T-helper 2 cell treated with Interferon-gamma antibody and Interleukin-4, amounts not matched to agents 100 ng/mL and 5 ng/mL, for 36 hours (primary cell): ENCODE results near the gene TMEM121. TPM values are rescaled to one million over a fixed set of nuclear protein-coding genes. Genes with fewer than 3 reads are reported as not detected.

ENCODE experiments used
- intact Hi-C: fragments of 100-400 bp; cut with micrococcal nuclease; formaldehyde crosslinking; loops from one replicate; pipeline ENCODE4 v1.15.1; 2023
- total RNA-seq: library from RNA; stranded (reverse); gene quantifications from 2 replicates; pipeline ENCODE4 v1.2.3, GENCODE V29; 2022

TMEM121 gene
- total RNA-seq = 4.1 and 4.6 TPM in 2 replicates

GRCh38 chr14:105525861-105526775 is at the start of gene TMEM121:
TSS of gene TMEM121 (plus strand) at chr14:105526583. CDS start at chr14:105528835, 2,252 bp downstream.
- intact Hi-C loops = loop anchor here (2.0 kb wide), 1 partner anchor 77 kb away; no protein-coding TSS in a partner anchor

- intact Hi-C loops = no loop called here
Observed at GRCh38 chr14:105476831-105477659, 49.3 kb upstream of the TMEM121 start.

- intact Hi-C loops = no loop called here
Observed at GRCh38 chr14:105477660-105478397, 48.6 kb upstream of the TMEM121 start.

DNA sequence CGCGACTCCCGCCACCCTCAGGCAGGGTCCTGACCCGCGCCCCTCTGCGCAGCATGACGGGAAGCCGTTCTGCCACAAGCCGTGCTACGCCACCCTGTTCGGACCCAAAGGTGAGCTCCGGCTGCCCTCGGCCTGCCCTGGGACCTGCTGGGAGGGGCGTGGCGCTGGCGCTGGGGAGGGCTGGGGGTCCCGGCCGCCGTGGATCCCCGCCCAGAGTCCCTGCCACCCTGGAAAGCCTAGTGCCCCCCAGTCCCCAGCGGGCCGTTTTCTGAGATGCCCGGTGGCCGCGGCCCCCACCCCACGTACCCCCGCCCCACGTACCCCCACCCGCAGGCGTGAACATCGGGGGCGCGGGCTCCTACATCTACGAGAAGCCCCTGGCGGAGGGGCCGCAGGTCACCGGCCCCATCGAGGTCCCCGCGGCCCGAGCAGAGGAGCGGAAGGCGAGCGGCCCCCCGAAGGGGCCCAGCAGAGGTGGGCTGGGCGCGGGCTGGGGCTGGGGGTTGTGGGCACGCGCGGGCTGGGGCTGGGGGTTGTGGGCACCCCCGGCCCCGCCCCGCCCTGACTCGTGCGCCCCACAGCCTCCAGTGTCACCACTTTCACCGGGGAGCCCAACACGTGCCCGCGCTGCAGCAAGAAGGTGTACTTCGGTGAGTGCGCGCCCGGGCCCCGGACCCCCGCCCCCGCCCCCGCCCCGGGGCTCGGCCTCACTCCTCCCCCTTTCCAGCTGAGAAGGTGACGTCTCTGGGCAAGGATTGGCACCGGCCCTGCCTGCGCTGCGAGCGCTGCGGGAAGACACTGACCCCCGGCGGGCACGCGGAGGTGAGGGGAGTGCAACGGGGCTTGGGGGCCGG is 47.8 kb upstream of the TMEM121 start:
- intact Hi-C loops = no loop called here

- intact Hi-C loops = loop anchor here (10.0 kb wide), 1 partner anchor 415 kb away; the partner anchor contains the start of gene GPR132
Observed at GRCh38 chr14:105479431-105480158, 46.8 kb upstream of the TMEM121 start.

GRCh38 chr14:105480199-105480746 is 46.1 kb upstream of the TMEM121 start:
- intact Hi-C loops = loop anchor here (10.0 kb wide), 1 partner anchor 415 kb away; the partner anchor contains the start of gene GPR132

DNA sequence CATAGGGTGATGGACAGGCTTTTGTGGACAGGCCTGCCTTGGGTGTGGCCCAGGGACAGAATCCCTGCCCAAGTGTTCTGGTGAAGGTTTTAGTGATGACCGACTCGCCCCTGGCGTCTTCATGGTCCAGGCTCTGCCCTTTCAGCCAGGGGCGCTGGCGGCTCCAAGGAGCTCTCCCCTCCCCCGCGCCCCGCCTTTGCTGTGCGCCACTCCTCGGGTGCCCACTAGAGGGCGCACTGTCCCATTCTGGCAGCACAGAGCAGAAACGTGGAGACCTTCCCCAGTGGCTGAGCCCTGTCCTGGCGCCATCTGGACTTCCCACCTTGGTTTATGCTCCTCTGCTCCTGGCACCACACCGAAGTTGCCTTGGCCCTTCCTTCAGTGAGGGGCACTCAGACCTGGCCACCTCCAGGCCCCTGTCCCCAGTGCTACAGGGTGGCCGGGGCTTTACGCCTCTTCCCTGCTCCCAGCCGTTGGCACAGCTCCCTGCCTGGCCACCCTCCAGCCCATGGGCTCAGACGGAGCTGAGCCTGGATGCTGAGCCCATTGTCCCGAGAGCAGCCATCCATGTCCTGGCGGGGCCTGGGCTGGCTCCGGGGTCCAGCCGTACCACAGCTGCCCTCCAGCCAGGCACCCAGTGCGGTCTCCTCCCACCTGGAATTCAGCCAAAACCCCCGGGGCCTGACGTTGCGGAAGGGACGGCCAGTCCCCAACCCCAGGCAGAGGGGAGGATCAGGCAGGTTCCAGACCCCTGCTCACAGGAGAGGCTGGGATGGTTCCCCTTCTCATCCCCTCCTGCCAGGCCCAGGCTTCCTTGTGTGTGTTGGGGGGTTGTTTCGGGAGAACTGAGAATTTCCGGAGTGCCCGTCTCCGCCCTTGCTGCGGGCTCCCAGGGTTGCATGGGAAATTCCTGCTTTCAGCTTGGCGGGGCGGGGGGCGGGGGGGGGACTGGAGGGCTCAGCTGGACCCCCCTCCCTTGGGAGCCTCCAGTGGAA is 45.3 kb upstream of the TMEM121 start:
- intact Hi-C loops = loop anchor here (1.0 to 10.0 kb wide), 2 partner anchors 9 to 416 kb away; partner anchors contain the start of gene GPR132

- intact Hi-C loops = loop anchor here (1.0 to 10.0 kb wide), 2 partner anchors 8 to 417 kb away; partner anchors contain the start of gene GPR132
Observed at GRCh38 chr14:105481886-105482457, 44.4 kb upstream of the TMEM121 start.

GRCh38 chr14:105482486-105483110 is 43.8 kb upstream of the TMEM121 start:
- intact Hi-C loops = loop anchor here (10.0 kb wide), 1 partner anchor 418 kb away; the partner anchor contains the start of gene GPR132

- intact Hi-C loops = loop anchor here (10.0 kb wide), 1 partner anchor 419 kb away; the partner anchor contains the start of gene GPR132
Observed at GRCh38 chr14:105483300-105484068, 42.9 kb upstream of the TMEM121 start.

DNA sequence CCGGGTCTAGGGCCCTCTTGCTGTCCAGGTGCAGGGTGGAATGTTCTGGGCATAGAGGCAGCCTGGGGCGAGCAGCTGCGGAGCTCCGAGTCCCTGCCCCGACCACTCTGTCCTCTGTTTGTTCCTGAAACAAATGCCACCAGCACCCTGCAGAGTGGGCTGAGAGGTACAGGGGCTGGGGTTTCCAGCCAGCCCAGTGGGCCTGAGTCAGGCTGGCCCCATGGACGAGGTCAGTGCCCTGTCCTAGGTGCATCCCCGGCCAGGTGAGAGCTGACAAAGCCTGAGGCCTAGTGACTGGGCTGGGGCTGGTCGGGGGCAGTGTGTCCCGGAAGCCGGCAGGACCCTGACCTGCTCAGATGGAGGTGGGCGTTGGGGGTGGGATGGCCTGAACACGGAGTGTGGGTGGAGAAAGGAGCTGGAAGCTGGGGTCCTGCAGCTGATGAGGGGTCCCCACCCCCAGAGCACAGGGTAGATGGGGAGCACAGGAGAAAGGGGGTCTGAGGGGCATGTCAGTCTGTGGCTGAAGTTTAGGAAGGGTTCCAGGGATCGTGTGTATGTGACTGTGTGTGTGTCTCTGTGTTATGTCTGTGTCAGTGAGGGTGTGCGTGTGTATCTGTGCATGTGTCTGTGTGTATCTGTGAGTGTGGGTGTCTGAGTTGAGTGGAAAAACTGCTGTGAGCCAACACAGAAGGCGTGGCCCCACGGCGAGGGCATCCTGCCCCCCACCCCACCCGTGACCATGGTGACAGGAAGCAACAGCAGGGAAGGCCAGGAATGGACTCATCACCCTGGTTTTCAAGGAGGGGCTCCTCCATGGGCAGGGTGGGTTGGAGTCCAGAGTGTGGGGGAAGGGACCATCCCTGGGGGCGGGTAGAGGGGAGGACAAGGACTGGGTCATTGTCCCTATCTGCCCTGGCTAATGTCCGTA is 42.0 kb upstream of the TMEM121 start:
- intact Hi-C loops = loop anchor here (10.0 kb wide), 1 partner anchor 420 kb away; the partner anchor contains the start of gene GPR132

GRCh38 chr14:105484997-105485393 is 41.4 kb upstream of the TMEM121 start:
- intact Hi-C loops = loop anchor here (10.0 kb wide), 1 partner anchor 420 kb away; the partner anchor contains the start of gene GPR132

DNA sequence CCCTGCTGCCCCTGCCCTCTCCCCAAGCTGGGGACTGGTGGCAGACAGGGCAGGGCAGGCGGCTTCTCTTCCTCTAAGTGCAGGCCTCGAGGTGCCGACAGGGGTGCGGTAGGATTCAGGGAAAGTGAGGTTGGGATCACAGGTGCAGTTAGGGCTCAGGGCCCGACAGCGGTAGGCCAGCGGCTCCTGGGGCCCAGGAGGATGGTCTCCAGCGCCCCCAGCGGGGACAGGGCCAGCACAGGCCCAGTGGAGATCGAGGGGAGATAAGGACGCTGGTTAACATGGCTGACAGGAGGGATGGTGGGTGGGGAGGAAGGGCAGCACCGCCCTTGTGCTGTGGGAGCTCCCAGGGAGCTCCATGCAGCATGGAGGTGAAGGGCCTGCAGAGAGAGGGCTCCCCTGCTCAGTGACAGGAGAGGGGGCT is 40.6 kb upstream of the TMEM121 start:
- intact Hi-C loops = loop anchor here (10.0 kb wide), 1 partner anchor 421 kb away; the partner anchor contains the start of gene GPR132

- intact Hi-C loops = loop anchor here (10.0 kb wide), 1 partner anchor 422 kb away; the partner anchor contains the start of gene GPR132
Observed at GRCh38 chr14:105486163-105486973, 40.0 kb upstream of the TMEM121 start, which contains the start of gene CRIP1. TSS of gene CRIP1 (plus strand) at chr14:105486886. CDS start at chr14:105487260, 374 bp downstream.
